HT-29 (cell line): ENCODE measurements around the gene RASGRF2. TPM values are rescaled to one million over a fixed set of nuclear protein-coding genes. Genes with fewer than 3 reads are reported as not detected.
"Not testable (repeated sequence)": the region's sequence is repeated elsewhere in the genome, so short reads cannot be mapped to it uniquely, and the experiment has no call there.

ENCODE experiments used
- DNase-seq: peaks from one replicate; pipeline ENCODE4 v3.0.0-alpha.2; 2015; ENCODE audit warnings: low spot score
- total RNA-seq: library from RNA; depleted of rRNA; stranded (reverse); fragments of >200 nt; shearing (Covaris generic); gene quantifications from 2 replicates; pipeline ENCODE4 v1.2.3, GENCODE V29; 2014

RASGRF2 gene
- total RNA-seq, 1 experiment from 2014 or later, result 8.8 TPM

DNA sequence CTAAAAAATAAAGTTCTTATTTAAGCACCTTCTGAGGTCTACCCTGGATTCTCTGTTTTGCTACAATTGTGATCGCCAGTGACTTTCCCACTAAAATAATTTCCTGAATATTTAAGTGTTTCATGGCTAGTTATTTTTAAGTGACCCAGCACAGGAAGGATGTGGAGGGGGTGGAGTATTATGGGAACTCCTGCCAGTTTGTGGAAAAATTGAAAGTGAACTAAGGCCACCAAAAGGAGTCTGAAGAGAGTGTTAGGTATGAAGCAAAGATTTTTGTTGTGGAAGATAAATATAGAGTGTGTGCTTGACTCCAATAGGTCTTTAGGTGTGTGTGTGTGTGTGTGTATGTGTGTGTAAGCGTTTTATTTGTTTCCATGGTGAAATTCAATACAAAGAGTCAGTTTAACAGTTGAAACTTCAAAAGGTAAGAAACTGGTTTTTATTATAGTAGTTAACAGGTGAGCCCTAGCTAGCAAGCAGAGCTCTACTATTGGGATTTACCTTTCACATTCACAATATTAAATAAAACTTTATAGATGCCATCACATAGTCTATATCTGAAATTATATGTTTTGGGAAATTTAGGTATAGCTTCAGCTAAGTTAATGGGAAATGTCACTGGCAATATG, 25.6 kb downstream of the RASGRF2 start:
- DNase-seq, result no peak

DNA sequence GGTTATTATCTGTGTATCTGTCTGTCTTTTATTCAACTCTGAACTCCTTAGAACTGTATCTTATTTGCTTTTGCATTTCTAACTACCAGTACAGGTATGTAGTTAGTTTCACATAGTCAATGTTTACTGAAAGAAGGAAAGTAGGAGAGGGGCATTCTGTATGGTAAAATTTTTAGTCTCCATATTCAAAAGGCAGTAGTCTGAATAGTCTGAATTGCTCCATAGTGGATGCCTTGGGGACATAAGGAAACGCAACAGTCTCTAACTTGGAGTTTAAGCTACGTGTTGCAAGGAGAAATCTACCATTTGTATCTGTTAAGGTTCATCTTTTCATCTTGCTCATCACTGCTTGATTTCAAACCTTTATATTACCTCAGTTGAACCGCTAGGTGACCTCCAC, 26.2 kb downstream of the RASGRF2 start:
- no peak for DNase-seq

DNA sequence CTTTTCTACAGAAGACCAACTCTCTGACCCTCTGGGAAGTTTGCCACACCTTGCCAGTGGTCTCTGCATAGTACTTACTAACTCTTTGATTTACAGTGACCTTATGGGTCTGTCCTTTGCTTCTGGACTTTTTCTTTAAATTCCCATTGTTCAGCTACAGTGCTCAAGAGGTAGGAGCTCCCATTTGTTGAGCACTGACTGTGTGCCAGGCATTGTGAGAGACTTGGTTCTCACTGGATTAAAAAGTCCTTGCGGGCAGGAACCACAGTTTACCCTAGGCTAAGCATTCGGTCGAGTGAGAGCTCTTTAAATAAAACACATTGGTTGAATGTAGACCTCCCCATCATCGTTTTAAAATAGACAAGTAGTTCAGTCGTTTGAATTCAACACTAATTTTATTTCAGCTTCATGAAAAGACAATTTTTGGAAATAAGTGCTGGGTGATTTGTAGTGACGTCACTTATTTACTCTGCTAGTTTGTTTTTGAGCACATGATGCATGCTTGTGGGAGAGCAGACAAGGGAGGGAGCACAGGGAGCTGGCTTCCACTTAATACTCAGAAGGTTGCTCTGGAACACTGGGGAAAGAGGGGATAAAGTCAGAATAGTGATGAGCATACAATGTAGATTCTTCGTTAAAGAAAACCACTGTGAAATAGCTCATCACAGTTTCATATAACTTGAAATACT, 27.1 kb downstream of the RASGRF2 start:
- no peak for DNase-seq

DNA sequence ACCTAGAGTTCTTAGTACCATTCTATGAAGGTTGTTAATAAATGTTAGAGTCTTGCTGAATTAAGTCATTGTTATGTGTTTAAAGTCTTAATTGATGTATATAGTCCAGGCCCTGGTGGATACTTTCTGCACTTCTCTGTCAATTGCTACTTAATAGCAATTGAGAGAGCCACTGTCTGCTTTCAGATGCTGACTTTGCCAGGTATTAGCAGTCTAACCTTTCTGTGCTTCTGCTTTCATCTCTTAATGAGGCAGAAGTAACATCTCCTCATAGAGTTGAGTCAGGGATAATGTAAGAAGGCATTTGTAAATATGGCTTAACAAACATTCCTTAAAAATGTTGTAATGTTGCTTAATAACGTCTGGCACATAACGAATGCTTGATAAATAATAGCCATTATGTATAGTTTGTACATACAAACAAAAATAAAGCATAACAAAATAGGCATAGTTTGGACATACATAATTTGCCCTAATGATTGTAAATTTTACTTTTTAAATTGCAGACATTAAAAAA, 28.3 kb downstream of the RASGRF2 start:
- no peak for DNase-seq

DNA sequence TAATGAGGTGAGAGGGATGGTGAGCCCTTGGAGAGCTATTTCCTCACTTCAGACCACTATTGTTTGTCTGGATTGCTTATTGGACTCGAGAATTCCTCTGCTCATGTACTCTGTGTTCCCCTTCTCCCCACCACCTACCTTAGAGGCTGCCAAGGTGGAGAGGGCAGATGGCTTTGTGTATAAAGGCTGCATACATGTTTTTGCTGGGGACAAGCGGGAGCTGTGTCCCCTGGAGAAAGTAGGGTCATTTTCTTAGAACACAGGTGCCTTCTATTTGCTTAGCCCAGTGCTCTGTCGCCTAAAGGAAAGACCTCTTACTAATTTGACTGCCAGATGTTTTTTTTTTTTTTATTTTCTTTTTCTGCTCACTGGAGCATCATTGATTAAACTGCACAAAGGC, 29.7 kb downstream of the RASGRF2 start:
- DNase-seq, result no peak

DNA sequence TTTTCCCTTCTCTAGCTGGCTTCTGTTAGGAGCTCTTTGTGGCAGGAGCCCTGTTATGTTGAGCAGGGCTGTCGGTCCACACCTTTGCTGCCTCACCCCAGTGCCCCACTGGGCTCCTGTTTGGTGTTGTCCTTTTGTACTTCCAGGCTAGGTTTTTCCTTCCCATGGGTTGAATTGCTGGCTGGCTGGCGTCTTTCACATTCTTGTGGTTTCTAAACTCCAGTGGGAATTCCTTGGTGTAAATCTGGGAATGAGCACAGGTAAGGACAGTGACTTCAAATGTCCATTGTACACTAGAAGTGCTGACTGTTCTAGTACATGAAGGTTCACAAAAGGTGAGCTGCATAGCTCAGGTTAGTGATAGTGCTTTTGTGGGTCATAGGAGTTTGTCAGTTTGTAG, 30.4 kb downstream of the RASGRF2 start:
- peak; percentile 3 for DNase-seq

DNA sequence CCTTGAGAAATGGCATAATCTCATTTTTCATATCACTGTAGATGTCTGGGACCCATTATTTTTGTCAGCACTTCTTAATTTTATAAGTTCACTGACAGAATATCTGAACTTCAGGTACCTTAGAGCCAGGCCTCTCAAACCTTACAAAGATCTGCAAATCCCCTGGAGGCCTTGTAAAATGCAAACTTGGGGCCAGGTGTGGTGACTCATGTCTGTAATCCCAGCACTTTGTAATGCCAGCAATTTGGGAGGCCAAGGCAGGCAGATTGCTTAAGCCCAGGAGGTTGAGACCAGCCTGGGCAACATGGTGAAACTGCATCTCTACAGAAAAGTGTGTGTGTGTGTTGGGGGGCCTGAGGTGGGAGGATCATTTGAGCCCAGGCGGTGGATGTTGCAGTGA, 30.8 kb downstream of the RASGRF2 start:
- DNase-seq, result no peak

DNA sequence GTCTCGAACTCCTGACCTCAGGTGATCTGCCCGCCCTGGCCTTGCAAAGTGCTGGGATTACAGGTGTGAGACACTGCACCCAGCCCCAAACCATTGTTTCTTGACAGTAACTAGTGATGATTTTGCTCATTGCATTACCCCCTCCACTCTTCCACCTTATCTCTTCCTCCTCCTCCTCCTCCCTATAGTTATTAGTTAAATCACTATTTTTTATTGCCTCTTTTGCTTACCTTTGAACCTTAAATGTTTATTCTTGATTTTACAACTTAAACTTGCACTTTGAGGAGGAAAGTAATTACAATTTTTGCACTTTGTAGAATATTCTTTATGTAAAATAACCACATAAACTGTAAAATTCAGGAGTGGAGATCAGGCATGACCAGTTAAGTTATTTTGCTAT, 35.7 kb downstream of the RASGRF2 start:
- no peak for DNase-seq

DNA sequence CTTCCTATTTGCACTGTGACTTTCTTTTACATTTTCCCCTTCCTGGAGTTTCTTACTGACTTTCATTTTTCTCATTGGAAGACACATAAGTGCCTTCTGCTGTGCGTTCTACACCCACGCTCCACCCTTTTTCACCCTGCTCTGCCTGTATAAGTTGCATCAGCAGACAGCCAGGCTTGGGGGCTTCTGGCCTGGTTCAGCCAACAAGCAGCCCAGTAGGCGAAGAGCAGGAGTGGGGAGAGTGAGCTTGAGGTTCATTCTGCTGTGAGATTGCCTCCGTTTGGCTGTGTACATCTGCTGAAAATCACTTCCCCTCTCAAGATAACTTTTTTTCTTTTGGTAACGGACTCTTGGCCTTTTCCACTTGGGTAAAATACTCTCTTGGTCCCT, 38.4 kb downstream of the RASGRF2 start:
- DNase-seq, result no peak

DNA sequence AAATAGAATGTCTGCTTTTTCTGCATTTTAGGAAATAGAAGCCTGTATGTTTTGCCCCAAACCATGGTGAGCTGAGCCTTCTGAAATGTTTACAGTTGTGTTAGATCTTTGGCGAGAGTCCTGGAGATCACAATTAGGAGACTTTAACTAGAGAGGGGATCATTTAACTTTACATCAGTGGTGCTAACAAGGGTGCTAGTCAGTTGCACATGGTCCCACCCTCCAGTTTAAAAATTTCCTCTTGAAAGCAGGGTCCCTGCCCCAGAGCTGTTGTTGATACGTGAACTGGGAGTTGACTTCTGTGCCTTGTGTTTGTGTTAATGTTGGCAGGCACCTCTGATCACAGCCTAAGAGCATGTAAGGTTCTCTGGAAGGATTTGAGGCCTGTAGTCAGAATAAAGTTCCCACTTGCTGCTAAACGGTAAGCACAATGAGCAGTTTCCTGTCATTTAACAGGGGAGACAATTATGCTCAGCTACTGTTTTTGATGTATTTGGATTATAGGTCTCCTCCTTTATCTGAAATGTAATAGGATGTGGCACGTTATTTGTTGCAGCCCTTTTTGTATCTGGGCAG, 43.7 kb downstream of the RASGRF2 start:
- DNase-seq, result no peak

DNA sequence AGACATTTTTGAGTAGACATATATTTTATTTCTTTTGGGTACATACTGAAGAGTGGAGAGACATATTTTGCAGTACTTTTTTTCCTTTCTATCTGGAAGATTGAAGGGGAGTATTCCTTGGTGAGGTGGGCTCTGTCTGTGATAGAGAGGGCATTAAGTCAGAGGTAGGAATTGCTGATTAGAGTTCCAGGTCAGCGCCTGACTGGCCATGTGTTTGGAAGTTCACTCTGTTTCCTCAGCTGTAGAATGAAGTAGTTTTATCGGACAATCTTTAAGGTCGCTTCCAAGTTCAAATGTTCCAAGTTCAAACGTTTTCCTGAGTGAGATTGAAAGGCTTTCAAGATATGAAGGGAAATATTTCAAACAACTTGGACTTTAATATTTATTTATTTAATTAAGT, 45.5 kb downstream of the RASGRF2 start:
- DNase-seq, result no peak

DNA sequence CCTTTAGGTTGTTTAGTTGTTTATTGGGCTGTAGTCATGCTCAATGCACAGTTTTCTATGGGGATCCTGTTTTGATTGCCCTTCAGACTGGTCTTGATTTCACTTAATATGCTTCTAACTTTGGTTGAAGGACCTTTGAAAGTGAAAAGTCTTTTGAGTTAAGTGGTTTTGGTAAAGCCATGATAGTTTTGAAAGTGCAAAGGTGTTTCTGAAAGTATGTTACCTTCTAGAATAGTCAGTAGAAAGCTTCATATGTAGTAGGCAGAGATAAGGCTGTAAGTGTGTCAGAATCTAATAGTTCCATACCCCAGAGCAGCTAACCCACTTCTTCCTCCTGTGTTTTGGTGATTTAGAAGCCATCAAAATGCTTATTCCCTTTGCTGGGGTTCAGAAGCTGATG, 46.1 kb downstream of the RASGRF2 start:
- no peak for DNase-seq

DNA sequence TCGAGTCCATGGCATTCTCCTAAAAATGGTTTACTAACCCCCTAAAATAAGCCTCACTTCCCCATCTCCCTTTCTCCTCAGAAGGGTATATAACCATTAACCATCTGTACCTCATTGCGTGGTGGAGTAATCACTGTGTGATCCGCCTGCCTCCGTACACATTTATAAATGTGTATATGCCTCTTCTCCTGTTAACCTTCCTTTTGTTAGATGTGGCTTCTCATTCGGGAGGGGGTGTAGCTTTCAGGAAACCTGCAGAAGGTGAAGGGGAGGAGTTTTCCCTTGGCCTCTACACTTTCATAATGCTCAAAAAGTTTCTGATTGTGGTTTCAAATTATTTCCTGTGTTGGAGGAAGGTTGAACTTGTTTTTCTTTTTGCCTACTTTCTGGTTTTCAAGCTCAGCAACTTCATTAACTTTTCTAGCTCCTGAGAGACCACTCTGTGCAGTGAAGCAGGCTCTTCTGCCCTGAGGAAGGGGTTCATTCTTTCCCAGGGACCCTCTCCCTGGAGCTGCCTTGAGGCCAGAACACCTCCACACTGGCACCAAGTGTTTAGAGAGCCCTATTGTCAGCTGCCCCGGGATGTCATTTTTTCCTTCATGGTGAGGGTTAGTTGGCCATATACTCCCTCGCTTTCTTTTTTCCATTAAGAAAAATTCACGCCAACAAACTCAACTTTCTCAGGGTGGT, 46.9 kb downstream of the RASGRF2 start:
- DNase-seq, result no peak

DNA sequence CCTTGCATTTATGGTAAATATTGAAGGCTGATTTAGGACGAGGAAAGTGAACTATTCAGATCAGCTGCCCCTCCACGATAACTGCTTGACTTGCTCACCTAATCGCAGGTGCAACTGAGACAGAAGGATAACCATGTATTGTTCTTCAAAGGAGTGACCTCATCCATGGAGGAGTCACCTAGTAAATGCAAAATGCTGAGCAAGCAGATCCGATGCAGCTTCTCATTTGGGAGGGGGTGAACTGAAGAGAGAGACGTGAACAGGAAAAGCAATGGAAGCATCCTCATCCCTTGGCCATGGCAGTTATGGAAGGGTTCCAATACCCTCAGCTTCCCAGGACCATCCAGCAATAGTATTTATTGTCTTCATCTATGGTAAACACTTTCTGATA, 47.5 kb downstream of the RASGRF2 start:
- DNase-seq, result no peak

DNA sequence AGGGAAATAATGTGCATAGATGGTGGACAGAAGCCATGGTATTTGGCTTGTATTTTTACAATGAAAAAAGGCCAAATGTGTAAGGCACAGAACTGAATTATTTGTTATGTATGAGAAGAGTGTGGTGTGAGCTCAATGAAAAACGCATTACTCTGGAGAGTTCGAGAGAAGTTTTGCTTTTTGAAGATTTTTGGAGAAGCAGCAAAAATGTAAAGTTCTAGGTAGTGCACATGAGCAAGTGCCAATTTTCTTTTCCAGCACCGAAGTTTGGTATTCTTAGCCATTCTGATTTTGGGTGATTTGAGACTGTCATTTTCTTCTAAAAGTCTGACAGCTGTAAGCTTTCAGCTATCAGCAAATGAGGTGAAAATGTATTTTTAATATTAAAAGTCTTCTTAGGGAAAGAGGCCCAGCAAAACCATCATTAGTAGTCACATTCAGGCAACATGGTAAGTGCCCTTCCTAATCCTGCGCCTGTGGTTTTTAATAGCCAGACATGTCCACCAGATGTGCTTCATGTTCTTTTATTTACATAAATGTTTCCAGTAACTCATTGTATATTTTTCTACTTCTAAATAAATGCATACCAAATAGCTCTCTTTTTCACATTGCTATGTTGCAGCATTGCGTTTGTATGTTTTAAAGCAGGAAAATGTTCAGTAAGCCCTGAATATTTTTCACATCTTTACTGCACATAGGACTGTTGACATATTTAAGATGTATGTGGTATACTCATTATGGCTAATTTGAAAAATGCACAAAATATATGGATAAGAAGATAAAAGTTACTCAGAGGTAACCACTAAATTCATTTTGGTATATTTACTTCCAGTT, 50.4 kb downstream of the RASGRF2 start:
- DNase-seq, result no peak

DNA sequence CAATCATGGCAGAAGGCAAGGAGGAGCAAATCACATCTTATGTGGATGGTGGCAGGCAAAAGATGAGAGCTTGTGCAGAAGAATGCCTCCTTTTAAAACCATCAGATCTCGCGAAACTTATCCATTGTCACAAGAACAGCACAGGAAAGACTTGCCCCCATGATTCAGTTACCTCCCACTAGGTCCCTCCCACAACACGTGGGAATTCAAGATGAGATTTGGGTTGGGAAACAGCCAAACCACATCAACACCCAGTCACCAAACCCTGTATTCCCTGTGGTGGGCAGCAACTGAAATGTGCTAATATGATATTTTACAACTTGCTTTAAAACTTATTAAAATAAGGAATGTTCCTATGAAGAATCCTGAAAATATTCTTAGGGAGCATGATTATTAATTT, 54.2 kb downstream of the RASGRF2 start:
- DNase-seq, result no peak

DNA sequence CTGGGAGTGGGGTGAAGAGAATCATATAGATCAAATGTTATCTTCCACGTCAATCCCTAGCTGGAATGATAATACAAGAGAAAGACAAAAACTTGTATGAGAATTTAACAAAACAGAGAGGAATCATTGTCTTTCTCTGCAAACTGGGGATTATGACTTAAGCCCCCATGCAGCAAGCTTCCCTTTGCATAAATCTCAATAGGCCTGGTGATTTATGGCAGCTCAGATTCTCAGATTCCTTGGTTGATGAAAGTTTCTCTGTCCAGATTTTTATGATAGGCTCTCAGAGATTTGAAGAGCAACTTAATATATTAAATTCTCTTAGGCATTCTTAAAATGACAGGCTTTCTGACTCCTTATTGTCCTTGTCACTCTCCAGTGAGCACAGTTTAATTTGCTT, 56.0 kb downstream of the RASGRF2 start:
- no peak for DNase-seq

DNA sequence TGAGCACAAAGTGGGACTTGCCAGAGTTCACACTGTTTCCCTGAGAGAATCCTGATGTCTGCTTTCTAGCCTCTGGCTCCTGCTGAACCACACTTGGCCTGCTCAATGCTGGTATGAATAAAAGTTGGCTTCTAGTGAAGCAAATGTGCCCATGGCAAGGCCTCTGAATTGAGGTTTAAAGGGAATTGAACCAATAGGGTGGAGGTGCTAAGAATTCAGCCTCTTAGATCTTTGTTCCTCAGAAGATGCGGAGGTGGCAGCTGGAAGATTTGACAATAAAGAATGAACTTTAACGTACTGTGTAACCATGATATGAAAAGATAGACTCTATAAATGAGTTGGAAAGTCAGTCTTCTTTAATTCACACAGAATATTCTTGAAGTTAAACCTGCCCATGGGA, 57.2 kb downstream of the RASGRF2 start:
- DNase-seq, result no peak

DNA sequence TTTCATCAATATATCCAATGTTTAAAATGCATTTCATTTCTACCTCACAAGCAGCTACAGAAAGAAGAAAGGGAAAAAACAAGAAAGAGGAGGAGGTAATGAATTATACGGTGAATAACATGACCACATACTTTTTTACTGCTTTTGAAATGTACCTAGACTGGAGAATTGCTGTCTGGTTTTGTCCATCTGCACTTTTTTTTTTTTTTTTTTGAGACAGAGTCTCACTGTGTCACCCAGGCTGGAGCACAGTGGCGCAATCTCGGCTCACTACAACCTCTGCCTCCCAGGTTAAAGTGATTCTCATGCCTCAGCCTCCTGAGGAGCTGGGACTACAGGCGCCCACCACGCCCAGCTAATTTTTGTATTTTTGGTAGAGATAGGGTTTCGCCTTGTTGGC, 58.4 kb downstream of the RASGRF2 start:
- DNase-seq, result not testable (repeated sequence)

DNA sequence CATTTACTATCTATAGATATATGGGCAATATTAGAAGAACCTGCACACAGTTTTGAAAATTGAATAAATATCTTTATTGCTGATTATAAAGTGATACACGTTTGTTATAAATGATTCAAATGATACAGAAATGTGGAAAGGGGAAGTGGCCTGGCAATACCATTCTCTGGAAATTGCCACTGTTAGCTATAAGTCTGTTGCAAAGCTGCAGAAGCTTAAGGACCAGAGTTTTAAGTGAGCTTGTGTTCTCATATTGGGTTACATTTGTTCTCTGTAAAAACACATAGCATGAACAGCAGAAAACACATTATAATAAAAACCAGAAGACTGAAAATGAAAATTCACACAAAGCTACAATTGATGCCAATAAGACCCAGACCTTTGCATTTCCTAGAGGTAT, 59.6 kb downstream of the RASGRF2 start:
- no peak for DNase-seq

DNA sequence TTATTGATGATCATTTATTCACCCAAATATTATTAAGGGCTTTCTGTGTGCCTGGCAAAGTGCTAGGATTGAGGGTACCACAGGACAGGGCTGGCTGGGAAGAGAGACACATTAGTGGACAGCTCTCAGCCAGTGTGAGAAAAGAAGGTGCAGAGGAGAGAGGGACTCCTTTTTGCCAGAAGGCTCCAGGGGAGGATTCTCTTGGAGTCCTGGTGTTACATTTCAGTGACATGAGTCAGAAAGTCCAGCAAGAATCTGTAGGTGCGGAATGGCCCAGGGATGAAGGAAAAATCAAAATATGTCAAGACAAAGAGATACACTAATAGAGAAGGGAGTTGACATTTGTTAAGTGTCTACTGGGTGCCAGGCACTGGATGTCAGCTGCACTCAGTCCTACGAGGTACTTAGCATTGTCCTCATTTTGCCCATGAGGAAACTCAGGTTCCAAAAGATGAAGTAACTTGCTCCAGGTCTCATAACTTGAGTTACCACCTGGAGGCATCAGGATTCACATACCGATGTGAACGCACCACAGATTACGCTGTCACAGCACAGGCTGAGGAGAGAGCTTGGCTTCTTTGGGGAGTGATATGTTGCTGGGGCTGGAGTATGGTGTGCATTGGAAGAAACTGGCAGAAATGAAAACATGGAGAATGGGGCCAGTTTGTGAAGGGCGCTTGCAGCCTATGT, 60.5 kb downstream of the RASGRF2 start:
- no peak for DNase-seq
